HG03469 (cell line): Measurements from ENCODE around the gene ANO2.

Experiments
- ATAC-seq: cut with Tn5 transposase; IDR thresholded peaks from one replicate; pipeline ENCODE4 v1.9.1; 2021; ENCODE audit warnings: mild to moderate bottlenecking, moderate library complexity, moderate number of reproducible peaks; ENCODE audit not compliant: unreplicated experiment

Gene ANO2

GRCh38 chr12:5736527-5736926 lies 208.5 kb downstream of the ANO2 start:
- no peak for ATAC-seq

- no peak for ATAC-seq
Observed at GRCh38 chr12:5736016-5736415, 209.0 kb downstream of the ANO2 start.

- no peak for ATAC-seq
Observed at GRCh38 chr12:5733916-5734315, 211.1 kb downstream of the ANO2 start.

GRCh38 chr12:5733136-5733755 lies 211.8 kb downstream of the ANO2 start:
- no peak for ATAC-seq

- ATAC-seq, result no peak
Observed at GRCh38 chr12:5730962-5731361, 214.1 kb downstream of the ANO2 start.

- no peak for ATAC-seq
Observed at GRCh38 chr12:5723711-5724252, 221.3 kb downstream of the ANO2 start.

GRCh38 chr12:5723071-5723470 lies 222.0 kb downstream of the ANO2 start:
- no peak for ATAC-seq

GRCh38 chr12:5720381-5721005 lies 224.6 kb downstream of the ANO2 start:
- no peak for ATAC-seq

GRCh38 chr12:5718680-5719079 lies 226.4 kb downstream of the ANO2 start:
- no peak for ATAC-seq

GRCh38 chr12:5718073-5718472 lies 227.0 kb downstream of the ANO2 start:
- no peak for ATAC-seq

GRCh38 chr12:5716976-5717375 lies 228.1 kb downstream of the ANO2 start:
- ATAC-seq, result no peak

- ATAC-seq, result no peak
Observed at GRCh38 chr12:5716201-5716600, 228.9 kb downstream of the ANO2 start.

- ATAC-seq, result no peak
Observed at GRCh38 chr12:5715021-5715420, 230.0 kb downstream of the ANO2 start.

- ATAC-seq, result no peak
Observed at GRCh38 chr12:5713599-5714081, 231.4 kb downstream of the ANO2 start.

- ATAC-seq, result no peak
Observed at GRCh38 chr12:5710260-5710878, 234.7 kb downstream of the ANO2 start.

GRCh38 chr12:5708371-5708770 lies 236.7 kb downstream of the ANO2 start:
- no peak for ATAC-seq

GRCh38 chr12:5706247-5706646 lies 238.8 kb downstream of the ANO2 start:
- no peak for ATAC-seq

GRCh38 chr12:5705791-5706190 lies 239.3 kb downstream of the ANO2 start:
- no peak for ATAC-seq

- ATAC-seq, result no peak
Observed at GRCh38 chr12:5694759-5695409, 250.2 kb downstream of the ANO2 start.

GRCh38 chr12:5692850-5693249 lies 252.2 kb downstream of the ANO2 start:
- no peak for ATAC-seq

GRCh38 chr12:5691943-5692342 lies 253.1 kb downstream of the ANO2 start:
- no peak for ATAC-seq
